NCI-H524 treated with DMSO at 0.1 percent for 48 hours (cell line): ENCODE results near the gene TIMP2.
"Not testable (repeated sequence)": the region's sequence is repeated elsewhere in the genome, so short reads cannot be mapped to it uniquely, and the experiment has no call there.

Source experiments
- DNase-seq: peaks from one replicate; lab custom pipeline; 2025; lab: John Stamatoyannopoulos, UW

Gene TIMP2

GRCh38 chr17:78904371-78904770 is 20.8 kb downstream of the TIMP2 start:
- DNase-seq = no peak

GRCh38 chr17:78903101-78903779 is 21.9 kb downstream of the TIMP2 start, which contains the start of gene CEP295NL:
Gene CEP295NL, minus strand, starts transcription at chr17:78903201. Its CDS starts 1,373 bp downstream, at chr17:78901828.
- DNase-seq = no peak

- DNase-seq = not testable (repeated sequence)
Measured at GRCh38 chr17:78902231-78902630, 23.0 kb downstream of the TIMP2 start.

GRCh38 chr17:78901806-78902205 is 23.4 kb downstream of the TIMP2 start:
- no peak for DNase-seq

- DNase-seq = no peak
Measured at GRCh38 chr17:78900816-78901215, 24.4 kb downstream of the TIMP2 start.

- DNase-seq = no peak
Measured at GRCh38 chr17:78899361-78900260, 25.6 kb downstream of the TIMP2 start.

- no peak for DNase-seq
Measured at GRCh38 chr17:78898947-78899346, 26.2 kb downstream of the TIMP2 start.

- DNase-seq = no peak
Measured at GRCh38 chr17:78898075-78898836, 26.9 kb downstream of the TIMP2 start.

GRCh38 chr17:78897664-78898047 is 27.5 kb downstream of the TIMP2 start:
- no peak for DNase-seq

- no peak for DNase-seq
Measured at GRCh38 chr17:78896834-78897663, 28.1 kb downstream of the TIMP2 start.

GRCh38 chr17:78896091-78896833 is 28.9 kb downstream of the TIMP2 start:
- DNase-seq = no peak

GRCh38 chr17:78895322-78895721 is 29.9 kb downstream of the TIMP2 start:
- no peak for DNase-seq

- no peak for DNase-seq
Measured at GRCh38 chr17:78893684-78894083, 31.5 kb downstream of the TIMP2 start.

- DNase-seq = no peak
Measured at GRCh38 chr17:78892936-78893379, 32.2 kb downstream of the TIMP2 start.

GRCh38 chr17:78892520-78892919 is 32.7 kb downstream of the TIMP2 start:
- no peak for DNase-seq

- DNase-seq = no peak
Measured at GRCh38 chr17:78892062-78892456, 33.1 kb downstream of the TIMP2 start.

GRCh38 chr17:78891406-78892061 is 33.7 kb downstream of the TIMP2 start:
- no peak for DNase-seq

GRCh38 chr17:78890498-78890897 is 34.7 kb downstream of the TIMP2 start:
- no peak for DNase-seq

- not testable (repeated sequence) for DNase-seq
Measured at GRCh38 chr17:78890096-78890495, 35.1 kb downstream of the TIMP2 start.

- no peak for DNase-seq
Measured at GRCh38 chr17:78889531-78889930, 35.7 kb downstream of the TIMP2 start.
